Measurements from ENCODE around the gene RTKN.
A peak's percentile ranks its signal among the peaks of the same experiment; 100 is the strongest.
"Not testable (repeated sequence)": the region's sequence is repeated elsewhere in the genome, so short reads cannot be mapped to it uniquely, and the experiment has no call there.

Gene RTKN

DNA sequence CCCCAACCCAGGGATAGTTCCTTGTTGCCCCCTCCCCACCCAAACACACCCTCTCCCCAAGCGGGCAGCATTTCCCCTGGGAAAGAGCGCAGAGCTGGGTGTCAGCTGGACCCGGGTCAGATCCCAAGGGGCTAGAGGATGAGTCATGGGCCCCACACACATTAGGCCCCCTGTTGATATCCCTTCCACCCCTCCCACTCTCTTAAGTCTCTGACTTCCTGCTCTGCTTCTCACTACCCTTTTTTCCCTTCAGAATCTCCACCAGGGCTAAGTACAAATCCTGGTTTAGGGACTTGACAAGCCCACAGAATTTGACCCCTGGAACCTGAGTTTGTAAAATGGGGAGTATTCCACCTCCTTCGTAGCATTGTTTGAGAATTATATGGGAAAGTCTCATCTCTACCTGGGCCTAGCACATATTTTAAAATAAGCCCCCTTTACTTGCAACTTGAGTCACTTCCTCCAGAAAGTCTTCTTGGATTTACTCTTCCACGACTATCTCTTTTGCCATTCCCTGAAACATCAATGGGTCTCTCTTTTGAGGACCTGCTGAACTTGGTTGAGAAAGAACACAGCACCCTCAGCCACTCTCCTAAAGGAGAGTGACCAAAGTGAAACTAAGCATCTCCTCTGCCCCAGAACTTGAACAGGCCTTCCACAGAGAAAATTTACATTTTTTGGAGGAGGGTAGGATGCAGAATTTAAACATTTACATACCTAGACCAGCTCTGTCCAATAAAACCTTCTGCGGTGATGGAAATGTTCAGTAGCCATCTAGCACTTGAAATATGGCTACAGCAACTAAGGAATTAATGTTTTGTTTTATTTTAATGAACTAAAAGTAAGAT is 4.7 kb downstream of the RTKN start:
- DNase-seq, result no peak

DNA sequence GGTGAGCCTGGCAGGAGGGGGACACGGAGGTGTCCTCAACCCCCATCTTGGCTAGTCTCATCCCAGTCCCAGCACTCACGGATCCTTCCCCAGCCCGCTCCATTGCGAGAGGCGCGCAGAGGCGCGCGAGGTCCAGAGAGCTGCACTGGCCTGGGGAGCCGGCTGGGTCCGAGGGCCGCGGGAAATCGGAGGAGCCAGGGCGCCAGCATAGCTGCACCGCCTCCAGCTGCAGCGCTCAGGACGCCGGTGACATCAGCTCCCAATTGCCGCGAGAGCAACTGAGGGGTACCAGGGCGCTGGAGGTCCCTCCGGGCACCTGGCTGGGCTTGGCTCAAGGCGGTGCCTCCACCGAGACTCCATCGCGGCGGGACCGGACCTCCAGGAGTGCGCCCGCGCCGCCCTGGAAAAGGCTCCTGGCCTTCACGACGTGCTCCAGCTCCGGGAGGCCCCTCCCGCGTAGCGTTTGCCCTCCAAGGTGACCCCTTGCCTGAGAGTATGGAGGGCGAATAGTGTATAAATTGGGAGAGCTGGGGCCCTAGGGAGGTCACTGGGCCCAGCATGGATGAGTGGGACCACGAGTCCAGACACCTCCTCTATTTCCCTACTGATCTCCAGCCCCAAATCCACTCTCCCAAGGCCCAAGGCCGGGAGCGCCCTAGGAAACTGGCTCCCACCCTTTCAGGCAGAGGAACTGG is 5.5 kb downstream of the RTKN start:
- DNase-seq, result no peak

DNA sequence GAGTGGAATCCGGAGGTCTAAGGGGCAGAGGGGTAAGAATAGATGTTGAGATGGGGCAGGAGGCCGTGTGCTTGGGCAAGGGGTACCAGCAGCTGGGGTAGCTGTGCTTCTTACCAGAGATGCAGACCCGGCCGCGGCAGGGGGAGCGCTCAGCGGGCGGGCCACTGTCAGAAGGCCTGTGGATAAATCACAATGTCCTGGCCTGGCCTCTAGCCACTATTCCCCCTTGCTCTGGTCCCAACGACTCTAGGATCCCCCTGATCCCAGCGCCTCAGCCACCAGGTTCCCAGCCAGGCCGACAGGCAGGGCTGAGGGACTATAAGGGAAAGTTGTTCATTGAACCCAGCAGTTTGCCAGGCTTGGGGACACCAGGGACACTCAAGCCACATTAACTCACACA is 11.2 kb downstream of the RTKN start:
- no peak for DNase-seq

DNA sequence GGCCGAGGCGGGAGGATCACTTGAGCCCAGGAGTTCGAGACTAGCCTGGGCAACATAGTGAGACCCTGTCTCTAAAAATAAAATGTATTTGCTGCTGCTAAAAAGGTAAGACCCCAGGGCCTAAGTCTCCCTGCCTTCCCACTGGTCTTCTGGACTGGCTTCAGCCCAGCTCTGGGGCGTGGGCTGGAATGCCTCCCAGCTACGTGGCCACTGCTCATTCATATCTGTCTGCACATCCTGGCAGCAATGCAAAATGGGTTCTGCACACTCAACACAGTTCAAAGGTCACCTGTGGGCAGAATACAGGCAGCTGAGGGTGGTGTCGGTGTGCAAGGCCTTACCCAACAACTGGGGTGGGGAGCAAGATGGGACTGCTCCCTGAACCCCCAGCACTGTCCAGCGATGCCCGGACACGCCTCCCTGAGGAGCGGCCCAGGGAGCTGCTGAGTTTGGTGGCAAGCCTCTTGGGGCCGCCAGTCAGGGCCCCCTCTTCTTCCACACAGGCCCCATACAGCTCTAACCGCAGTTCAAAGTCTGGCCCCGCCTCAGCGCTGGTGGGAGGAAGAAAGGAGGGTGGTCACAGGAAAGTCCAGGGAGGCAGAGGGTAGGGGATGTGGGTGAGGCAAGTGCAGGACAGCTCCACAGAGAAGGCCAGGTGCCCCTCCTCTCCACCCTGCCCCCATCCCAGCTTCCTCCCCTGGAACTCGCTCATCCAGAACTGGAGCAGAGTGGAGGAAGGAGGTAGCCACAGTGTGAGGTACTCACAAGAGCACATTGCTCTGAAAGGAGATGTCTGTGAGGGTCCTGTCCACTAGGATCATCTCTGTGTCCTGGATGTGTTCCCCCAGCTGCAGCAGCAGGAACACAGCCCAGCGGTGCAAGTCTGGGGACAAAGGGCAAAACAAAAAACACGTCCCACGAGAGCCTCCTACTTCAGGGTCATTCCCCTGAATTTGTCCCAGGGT is 12.0 kb downstream of the RTKN start:
- DNase-seq, result no peak

DNA sequence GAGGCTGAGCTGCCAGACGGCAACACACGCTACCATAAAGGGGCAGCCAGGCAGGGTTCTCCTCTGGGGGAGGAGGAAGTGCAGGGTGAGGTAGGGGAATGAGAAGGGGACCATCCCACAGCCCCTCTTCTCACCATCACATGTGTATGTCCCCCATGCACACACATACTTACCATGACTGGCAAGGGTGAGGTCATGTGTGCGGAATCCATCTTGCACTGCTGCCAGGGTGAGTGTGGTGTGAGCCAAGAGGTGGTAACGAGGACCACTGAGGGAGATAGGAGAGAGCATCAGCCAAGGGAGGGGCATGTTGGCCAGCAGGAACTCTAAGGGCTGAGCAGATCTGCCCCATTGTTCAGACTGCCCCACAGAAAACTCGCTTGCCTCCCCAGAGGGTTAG is 13.1 kb downstream of the RTKN start:
- DNase-seq, result no peak

DNA sequence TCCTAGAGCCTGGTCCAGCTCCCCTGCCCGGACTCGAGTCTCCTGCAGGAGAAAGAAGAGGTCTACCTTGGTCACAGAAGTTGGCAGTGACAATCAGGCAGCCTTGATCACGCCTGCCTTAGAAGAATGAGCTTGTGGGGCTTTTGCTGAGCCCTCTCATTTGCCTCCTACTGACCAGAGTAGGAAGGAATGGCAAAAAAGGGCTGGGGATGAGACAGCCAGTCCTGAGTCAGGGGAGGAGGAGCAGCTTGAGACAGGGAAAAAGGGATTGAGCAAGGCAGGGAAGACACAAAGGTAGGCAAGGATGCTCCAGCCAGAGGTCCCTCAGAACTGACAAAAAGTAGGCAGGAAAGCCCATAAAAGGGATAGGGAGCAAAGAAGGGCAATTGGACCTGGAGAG is 14.2 kb downstream of the RTKN start:
- no peak for DNase-seq

DNA sequence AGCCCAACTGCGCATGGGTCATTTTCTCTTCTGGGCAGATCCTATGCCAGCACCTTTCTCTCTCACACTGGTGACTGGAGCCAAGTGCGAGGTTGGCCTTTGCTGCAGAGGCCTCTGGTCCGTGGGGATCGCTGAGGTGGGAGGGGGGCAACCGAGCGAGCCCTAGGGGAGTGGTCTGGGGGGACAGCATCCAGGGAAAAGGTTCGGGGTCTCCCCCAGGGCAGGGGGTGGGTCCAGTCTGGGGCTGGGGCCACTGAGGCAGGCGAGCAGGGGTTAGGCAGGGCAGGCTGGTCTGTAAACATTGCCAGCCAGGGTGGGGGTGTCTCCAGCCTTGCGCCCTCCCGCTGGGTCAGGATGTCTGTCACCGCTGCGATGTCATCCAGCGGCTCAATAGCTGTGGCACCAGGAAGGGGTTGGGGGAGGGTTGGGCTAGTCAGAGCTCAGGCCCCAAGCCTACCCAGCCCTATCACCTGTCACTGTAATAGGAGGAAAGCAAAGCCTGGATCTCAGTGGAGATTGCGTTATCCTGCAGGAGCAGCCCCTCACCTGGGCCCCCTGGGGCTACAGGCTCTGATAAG is 15.5 kb downstream of the RTKN start:
- DNase-seq, result no peak

DNA sequence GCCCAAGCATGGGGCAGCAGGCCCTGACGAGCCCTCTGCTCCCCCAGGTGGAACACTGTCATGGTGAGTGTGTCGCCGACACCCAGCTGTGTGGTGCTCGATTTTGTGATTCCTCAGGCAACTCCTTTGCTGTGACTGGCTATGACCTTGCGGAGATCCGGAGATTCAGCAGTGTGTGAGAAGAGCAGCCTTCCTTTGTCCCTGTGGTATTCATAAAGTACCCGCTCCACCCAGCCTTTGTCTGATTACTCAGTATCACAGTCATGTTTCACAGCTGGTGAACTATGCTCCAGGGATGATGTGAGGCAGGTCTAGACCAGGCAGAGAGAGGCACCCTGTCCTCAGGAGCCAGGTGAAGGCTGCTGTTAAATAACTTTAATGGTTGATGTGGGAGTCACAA is 16.2 kb downstream of the RTKN start:
- no peak for DNase-seq

DNA sequence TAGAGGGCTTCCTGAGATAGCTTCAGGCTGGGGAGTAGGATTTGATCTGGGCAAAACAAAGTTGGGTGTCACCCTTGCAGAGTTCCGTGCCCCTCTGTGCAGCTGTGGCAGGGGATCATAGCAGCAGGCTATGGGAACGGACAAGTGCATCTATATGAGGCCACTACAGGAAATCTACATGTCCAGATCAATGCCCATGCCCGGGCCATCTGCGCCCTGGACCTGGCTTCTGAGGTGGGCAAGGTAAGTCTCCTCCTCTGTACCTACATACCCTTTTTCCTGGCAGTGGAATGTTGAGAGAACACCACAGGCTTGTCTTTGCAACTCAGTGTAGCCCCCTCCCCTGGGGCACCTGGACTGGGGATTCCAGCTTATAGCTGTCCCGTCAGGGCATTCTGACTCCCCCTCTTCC is 16.7 kb downstream of the RTKN start:
- no peak for DNase-seq

DNA sequence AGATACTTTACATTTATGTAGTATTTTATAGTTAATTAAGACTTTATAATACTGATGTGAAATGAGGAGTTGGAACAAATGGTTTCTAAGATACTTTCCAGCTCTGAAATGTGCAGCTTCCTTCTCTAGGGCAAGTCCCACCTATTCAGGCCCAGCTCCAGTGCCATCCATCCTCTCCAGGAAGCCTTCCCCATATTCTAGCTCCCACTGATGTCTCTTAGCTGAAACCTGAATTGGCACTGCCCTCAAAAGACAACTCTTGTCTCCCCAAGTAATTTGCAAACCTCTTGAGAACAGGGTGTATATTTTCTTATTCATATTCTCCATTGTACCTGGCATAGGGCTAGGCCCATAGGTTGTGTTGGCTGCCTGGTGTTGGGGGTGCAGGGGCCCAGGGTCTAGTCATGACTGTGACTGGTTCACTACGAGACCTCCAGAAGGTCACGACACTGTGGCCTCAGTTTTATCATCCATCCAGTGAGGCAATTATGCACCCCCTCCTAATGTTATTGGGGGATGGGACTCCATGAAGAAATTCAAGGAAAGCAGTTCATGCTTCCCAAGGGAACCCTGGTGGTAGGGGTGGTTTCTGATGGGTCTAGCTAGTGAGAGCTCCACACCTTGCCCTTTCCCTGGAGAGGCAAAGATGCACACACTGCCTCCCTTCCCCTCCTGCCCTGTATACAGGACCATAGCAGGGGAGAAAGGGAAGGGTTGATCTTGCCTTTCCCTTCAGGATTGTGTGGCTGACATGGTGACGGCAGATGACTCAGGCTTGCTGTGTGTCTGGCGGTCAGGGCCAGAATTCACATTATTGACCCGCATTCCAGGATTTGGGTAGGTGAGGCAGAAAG is 17.4 kb downstream of the RTKN start:
- DNase-seq, result no peak

DNA sequence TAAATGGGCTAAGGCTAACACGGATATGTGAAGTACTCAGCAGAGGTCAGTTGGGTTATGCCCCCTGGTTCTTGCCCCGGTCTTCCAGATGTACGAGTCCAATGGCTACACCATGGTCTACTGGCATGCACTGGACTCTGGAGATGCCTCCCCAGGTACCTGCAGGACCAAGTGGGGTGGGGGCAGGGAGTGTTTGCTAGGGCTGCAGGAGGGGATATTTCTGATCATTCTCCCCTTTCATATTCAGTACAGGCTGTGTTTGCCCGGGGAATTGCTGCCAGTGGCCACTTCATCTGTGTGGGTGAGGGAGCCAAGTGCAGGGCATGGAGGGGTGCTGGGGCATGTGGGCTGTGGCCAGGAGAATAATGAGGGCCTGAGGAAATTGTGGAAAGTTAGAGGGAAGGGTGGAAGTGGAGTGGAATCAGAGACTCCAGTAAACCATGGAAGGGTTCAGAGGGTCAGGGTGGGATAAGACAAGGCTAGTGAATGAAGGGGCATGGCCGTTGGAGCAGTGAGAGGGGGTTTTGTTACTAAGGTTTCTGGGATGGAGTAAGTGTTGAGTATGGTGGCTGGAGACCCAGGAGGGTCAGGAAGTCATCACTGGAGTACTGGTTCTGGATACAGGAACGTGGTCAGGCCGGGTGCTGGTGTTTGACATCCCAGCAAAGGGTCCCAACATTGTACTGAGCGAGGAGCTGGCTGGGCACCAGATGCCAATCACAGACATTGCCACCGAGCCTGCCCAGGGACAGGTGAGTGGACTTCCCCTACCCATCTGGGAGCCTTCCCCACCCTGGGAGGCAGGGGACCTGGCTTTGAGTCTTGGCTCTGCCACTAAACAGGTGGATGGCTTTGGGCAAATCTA is 18.3 kb downstream of the RTKN start:
- DNase-seq, result no peak

DNA sequence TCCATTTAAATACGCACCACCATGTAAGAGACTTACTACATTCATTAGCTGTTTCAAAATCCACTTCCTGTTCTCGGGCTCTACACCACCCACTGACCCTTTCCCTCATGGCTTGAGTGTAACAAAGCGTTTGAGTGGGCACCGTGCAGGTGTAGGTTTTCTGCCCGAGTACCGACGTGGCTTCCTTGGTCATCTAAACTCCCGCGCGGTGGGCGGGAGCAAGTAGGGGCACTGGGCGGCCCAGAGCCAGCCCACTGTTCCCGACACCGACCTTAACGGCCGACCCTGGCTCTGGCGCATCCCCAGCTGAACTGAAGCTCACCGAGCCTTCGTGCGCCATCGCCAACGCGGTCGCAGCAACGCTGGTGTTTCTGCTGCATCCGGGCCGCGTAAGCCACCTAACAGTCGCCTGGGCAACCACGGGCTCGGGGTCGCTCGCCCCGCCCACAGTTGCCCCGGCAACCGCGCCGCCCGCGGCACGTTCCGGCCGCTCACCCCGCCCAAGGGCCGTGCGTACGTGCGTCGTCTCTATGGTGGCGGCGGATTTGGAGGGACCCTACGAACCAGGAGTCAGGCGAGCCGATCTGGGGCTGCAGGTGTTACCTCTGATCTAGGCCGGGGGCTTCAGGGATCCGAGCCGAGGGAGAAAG is 20.4 kb downstream of the RTKN start, which contains the start of the genes C2orf81 and WDR54:
Gene C2orf81, minus strand, starts transcription at position 399 of the 650 bp plus-strand sequence. Its CDS starts 59 bp downstream, at position 340.
Gene WDR54, plus strand, starts transcription at position 510 of the 650 bp plus-strand sequence. CDS start 424 bp downstream, outside the sequence.
- peak; percentile 86 to 92 for DNase-seq

DNA sequence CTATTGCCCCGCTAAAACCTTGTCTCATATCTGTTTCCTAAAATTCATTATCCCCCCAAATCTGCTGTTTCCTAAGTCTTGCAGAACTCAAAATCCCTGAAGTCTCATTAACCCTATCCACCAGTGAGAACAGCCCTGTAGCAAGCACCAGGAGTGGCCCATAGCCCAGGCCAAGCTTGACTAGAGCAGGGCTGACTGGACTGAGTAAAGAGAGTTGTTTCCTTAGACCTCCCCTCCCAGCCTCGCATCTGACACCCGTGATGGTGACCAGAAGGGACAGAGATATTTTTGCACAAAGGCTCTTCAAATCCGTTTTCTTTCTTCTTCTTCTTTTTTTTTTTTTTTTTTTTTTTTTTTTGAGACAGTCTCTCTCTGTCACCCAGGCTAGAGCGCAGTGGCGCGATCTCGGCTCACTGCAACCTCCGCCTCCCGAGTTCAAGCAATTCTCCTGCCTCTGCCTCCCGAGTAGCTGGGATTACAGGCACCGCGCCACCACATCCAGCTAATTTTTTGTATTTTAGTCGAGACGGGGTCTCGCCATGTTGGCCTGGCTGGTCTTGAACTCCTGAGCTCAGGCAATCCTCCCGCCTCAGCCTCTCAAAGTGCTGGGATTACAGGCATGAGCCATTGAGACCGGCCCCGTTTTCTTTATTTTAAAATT is 21.2 kb downstream of the RTKN start:
- DNase-seq, result not testable (repeated sequence)

DNA sequence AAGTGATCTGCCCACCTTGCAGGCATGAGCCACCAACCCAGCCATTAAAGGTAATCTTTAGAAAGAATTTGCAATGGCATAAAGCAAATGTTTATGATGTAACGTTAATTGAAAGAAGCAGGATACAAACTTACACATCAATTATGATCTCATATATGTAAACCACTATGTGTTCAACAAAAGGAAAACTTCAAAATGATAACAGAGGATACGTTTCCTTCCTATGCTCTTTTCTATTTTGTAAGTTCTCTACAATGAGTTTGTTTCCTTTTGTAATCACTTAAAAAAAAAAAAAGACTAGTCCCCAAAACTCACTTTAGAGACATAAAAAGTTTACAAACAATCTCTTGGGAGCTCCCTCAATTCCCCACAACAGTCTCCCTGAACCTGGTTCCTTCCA is 21.7 kb downstream of the RTKN start:
- no peak for DNase-seq

DNA sequence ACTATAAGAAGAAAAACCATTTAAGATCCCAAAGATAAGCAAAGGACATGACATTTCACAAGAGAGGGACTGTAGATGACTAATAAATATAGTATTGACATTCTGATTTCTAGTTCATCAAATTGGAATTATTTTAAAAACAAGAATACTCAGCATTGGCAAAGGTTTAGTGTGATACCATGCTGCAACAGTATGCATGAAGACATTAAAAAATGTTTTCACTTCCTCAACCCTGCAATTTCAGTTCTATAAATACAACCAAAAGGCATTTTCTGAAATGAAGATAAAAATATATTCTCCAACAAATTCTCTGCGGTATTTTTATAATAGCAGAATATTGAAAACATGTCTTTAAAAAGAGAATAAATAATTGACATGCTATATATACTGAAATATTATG is 22.4 kb downstream of the RTKN start:
- no peak for DNase-seq

DNA sequence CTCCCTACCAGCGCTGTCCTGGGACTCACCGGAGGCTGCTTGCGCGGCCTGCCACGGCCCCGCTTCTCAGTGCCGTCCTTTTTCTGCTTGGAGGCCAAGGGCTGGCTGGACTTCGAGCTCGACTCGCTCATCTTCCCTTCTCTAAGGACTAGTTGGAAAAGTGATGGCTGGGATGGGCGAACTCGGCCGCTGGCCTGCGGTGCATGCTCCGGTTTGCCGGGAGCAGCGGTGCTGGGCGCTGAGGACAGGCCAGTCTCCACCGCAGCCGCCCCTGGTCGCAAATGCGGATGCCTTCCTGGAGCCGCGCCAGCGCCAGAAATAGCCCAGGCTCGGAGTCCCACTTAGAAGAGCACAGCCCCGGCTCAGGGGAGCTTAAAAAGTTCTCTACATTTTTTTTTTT is 23.4 kb downstream of the RTKN start:
- no peak for DNase-seq

DNA sequence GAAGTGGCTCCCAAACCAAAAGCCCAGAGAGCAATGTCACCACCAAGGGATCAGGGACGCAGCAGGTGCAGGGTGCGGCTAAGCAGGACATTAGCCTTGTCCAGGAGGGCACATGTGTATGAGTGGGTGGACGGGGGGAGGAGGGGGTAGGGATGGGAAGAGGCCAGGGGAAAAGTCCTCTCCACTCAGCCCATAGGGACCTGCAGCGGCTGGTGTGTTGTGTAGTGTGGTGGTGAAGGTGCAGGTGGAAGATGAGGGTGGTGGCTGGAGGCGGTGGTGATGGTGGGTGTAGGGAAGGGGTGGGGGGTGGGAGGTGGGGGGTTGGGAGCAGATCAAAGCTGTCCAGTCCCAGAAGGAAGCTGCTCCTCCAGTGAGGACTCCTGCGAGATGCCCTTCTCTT is 24.0 kb downstream of the RTKN start:
- DNase-seq, result no peak

DNA sequence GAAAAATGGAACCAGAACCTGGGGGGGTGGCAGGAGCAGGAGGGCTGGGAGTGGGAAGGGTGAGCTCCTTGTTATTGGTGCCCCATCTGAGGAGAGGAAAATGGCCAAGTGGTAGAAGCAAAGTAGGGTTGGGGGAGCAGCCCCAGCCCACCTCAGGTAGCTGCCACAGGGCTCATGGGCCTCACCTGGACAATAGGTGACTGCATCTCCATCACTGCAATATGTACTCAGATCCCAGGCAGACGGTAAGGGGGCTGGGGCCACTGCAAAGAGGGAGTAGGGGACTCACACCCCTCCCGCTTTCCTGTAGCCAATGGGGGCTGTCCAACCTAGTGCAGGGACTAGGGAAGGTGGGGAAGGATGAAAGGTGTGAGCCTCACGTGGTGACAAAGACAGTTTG is 24.5 kb downstream of the RTKN start:
- no peak for DNase-seq

DNA sequence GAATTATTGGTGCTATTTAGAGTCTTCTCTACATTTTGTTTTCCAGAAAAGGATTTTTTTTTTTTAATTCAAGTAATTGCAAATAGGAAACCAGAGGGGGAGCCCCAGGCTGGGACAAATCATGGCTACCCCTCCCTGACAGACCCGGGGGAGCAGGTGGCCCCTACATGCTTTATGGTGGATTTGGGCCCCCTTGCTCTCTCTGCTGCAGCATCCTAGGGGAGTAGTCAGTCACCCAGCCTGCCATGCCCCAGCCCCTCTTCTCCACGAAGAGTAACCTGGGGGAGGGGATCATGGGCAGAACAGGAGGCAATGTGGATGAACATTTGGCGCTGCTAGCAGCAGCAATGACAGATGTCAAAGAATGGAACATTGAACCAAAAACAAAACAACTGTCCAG is 25.0 kb downstream of the RTKN start:
- no peak for DNase-seq

Data from SW 1271 (cell line).